H1 (cell line): ENCODE data around the gene UNC5B. TPM values are rescaled to one million over a fixed set of nuclear protein-coding genes. Genes with fewer than 3 reads are reported as not detected.

Source experiments
- CTCF ChIA-PET: fragments of 300-600 bp; sonication (Branson Sonifier 250); formaldehyde crosslinking; loops from one replicate; lab custom pipeline; 2021; ENCODE audit not compliant: partially characterized antibody; lab: Charles Lee
- POLR2A ChIA-PET: fragments of 300-600 bp; sonication (Branson Sonifier 250); formaldehyde crosslinking; loops from one replicate; lab custom pipeline; 2021; ENCODE audit warnings: inconsistent platforms; ENCODE audit not compliant: partially characterized antibody; lab: Charles Lee
- DNase-seq, 2 experiments: peaks; one replicate each; pipeline versions ENCODE4 v3.0.0 to v3.0.0-alpha.2; 2010 to 2022; ENCODE audit warnings: low spot score in 2 of 2, low read depth in 1 of 2, mixed read lengths in 1 of 2
- FAIRE-seq: peaks from 2 replicates; lab custom pipeline; 2011; peaks lifted over from hg19 to GRCh38; lab: Jason Lieb, UNC
- H2AFZ ChIP-seq: 2 replicates; pipeline ENCODE4 v1.8.1; 2012; ENCODE audit warnings: low read length, inconsistent platforms
- H2AK5ac ChIP-seq: 2 replicates; pipeline ENCODE4 v1.6.1; 2013; ENCODE audit warnings: low read depth, low read length
- H2BK120ac ChIP-seq: replicated peaks from 2 replicates; pipeline ENCODE3; 2013; ENCODE audit warnings: low read depth, low read length, inconsistent platforms
- H2BK12ac ChIP-seq: 2 replicates; pipeline ENCODE4 v1.6.1; 2013; ENCODE audit warnings: low read depth, low read length
- H2BK15ac ChIP-seq: 2 replicates; pipeline ENCODE4 v1.6.1; 2013; ENCODE audit warnings: low read length
- H2BK20ac ChIP-seq: 2 replicates; pipeline ENCODE4 v1.6.1; 2013; ENCODE audit warnings: low read length
- H2BK5ac ChIP-seq: 2 replicates; pipeline ENCODE4 v1.6.1; 2013; ENCODE audit warnings: low read depth, low read length
- H3K14ac ChIP-seq: 2 replicates; pipeline ENCODE4 v1.6.1; 2013; ENCODE audit warnings: inconsistent platforms; ENCODE audit not compliant: insufficient read length
- H3K18ac ChIP-seq: 2 replicates; pipeline ENCODE4 v1.6.1; 2013; ENCODE audit warnings: low read length; ENCODE audit errors: extremely low read depth
- H3K23ac ChIP-seq: 2 replicates; pipeline ENCODE4 v1.6.1; 2013; ENCODE audit warnings: inconsistent platforms; ENCODE audit not compliant: insufficient read length
- H3K23me2 ChIP-seq: 2 replicates; pipeline ENCODE4 v1.6.1; 2013; ENCODE audit warnings: low read depth, low read length
- H3K27ac ChIP-seq: 2 replicates; pipeline ENCODE4 v1.6.1; 2011; ENCODE audit warnings: low read depth, low read length, inconsistent platforms
- H3K27me3 ChIP-seq, 4 experiments: replicated peaks in 1 of 4; 1 replicate in 1 of 4; 2 replicates in 3 of 4; pipeline versions ENCODE4 v1.6.1 to v1.8.1; 2011 to 2013; ENCODE audit warnings: low read length in 3 of 4, mild to moderate bottlenecking in 3 of 4, inconsistent platforms in 2 of 4, mixed read lengths in 2 of 4, moderate library complexity in 1 of 4; ENCODE audit not compliant: control insufficient read depth in 3 of 4, insufficient read depth in 3 of 4; ENCODE audit errors: extremely low read depth in 1 of 4
- H3K36me3 ChIP-seq, 4 experiments: 2 replicates each; pipeline versions ENCODE4 v1.6.1 to v1.8.1; 2011 to 2013; ENCODE audit warnings: mild to moderate bottlenecking in 4 of 4, low read length in 3 of 4, moderate library complexity in 2 of 4, control low read depth in 1 of 4, inconsistent platforms in 1 of 4; ENCODE audit not compliant: insufficient read depth in 4 of 4, control insufficient read depth in 2 of 4
- H3K4ac ChIP-seq: replicated peaks from 2 replicates; pipeline ENCODE3; 2013; ENCODE audit warnings: low read length, low read depth, mixed read lengths, inconsistent platforms; ENCODE audit not compliant: insufficient read length
- H3K4me1 ChIP-seq, 4 experiments: replicated peaks in 1 of 4; 1 replicate in 1 of 4; 2 replicates in 3 of 4; pipeline versions ENCODE4 v1.6.1 to v1.8.1; 2011 to 2013; ENCODE audit warnings: low read length in 3 of 4, inconsistent platforms in 2 of 4, mixed read lengths in 1 of 4; ENCODE audit not compliant: insufficient read depth in 4 of 4, control insufficient read depth in 3 of 4
- H3K4me2 ChIP-seq, 2 experiments: 2 replicates each; pipeline versions ENCODE4 v1.6.1 to v1.8.1; 2011 to 2013; ENCODE audit warnings: low read depth in 2 of 2, low read length in 2 of 2, control low read depth in 1 of 2, inconsistent platforms in 1 of 2, mild to moderate bottlenecking in 1 of 2; ENCODE audit not compliant: insufficient read depth in 1 of 2
- H3K4me3 ChIP-seq, 4 experiments: fragments of 200-600, 300-600 bp in 1 of 4; sonication (generic), shearing (Covaris generic), sonication (Bioruptor Twin) in 1 of 4; 2 replicates each; pipeline versions ENCODE4 v1.5.1 to v1.8.1; 2011 to 2016; ENCODE audit warnings: low read length in 4 of 4, low read depth in 3 of 4, control low read depth in 2 of 4, inconsistent platforms in 2 of 4, mild to moderate bottlenecking in 2 of 4, mixed read lengths in 1 of 4, moderate library complexity in 1 of 4; ENCODE audit not compliant: insufficient read depth in 2 of 4; ENCODE audit errors: extremely low read depth in 1 of 4
- H3K56ac ChIP-seq: replicated peaks from 2 replicates; pipeline ENCODE3; 2013; ENCODE audit warnings: low read depth, mild to moderate bottlenecking, mixed read lengths, low read length, inconsistent platforms; ENCODE audit not compliant: insufficient read length
- H3K79me1 ChIP-seq: 2 replicates; pipeline ENCODE4 v1.6.1; 2013; ENCODE audit warnings: low read depth, low read length, control low read depth
- H3K79me2 ChIP-seq, 2 experiments: 2 replicates each; pipeline versions ENCODE4 v1.6.1 to v1.8.1; 2012 to 2013; ENCODE audit warnings: low read length in 2 of 2, mild to moderate bottlenecking in 2 of 2, inconsistent platforms in 1 of 2; ENCODE audit not compliant: insufficient read depth in 2 of 2, control insufficient read depth in 1 of 2
- H3K9ac ChIP-seq, 4 experiments: replicated peaks in 1 of 4; 1 replicate in 1 of 4; 2 replicates in 3 of 4; pipeline versions ENCODE4 v1.6.1 to v1.8.1; 2011 to 2013; ENCODE audit warnings: low read depth in 3 of 4, low read length in 3 of 4, control low read depth in 2 of 4, mild to moderate bottlenecking in 2 of 4, moderate library complexity in 2 of 4, inconsistent platforms in 1 of 4; ENCODE audit errors: extremely low read depth in 1 of 4
- H3K9me3 ChIP-seq, 2 experiments: 2 replicates each; pipeline versions ENCODE4 v1.6.1 to v1.8.1; 2012 to 2013; ENCODE audit warnings: mild to moderate bottlenecking in 2 of 2, moderate library complexity in 2 of 2, control low read depth in 1 of 2, inconsistent platforms in 1 of 2, low read depth in 1 of 2, low read length in 1 of 2, mixed read lengths in 1 of 2; ENCODE audit not compliant: insufficient read depth in 2 of 2
- H4K20me1 ChIP-seq, 2 experiments: replicated peaks in 1 of 2; 2 replicates each; pipeline versions ENCODE3 to v1.8.1; 2011 to 2013; ENCODE audit warnings: inconsistent platforms in 2 of 2, low read length in 2 of 2, mild to moderate bottlenecking in 1 of 2; ENCODE audit not compliant: insufficient read depth in 2 of 2, control insufficient read depth in 1 of 2
- H4K5ac ChIP-seq: 2 replicates; pipeline ENCODE4 v1.6.1; 2013; ENCODE audit warnings: low read length, low read depth, mixed read lengths, inconsistent platforms; ENCODE audit not compliant: insufficient read length
- H4K8ac ChIP-seq: 2 replicates; pipeline ENCODE4 v1.8.0; 2013; ENCODE audit warnings: mild to moderate bottlenecking, moderate library complexity, low read length, inconsistent platforms; ENCODE audit not compliant: insufficient read depth; ENCODE audit errors: extremely low read depth
- H4K91ac ChIP-seq: replicated peaks from 2 replicates; pipeline ENCODE3; 2013; ENCODE audit warnings: low read length, mixed read lengths, inconsistent platforms; ENCODE audit not compliant: insufficient read length
- CHD1 ChIP-seq: IDR thresholded peaks from 2 replicates; pipeline ENCODE4 v1.6.1; 2012; ENCODE audit warnings: low read depth, low read length, improper control_type of control experiment
- E2F6 ChIP-seq: IDR thresholded peaks from 2 replicates; pipeline ENCODE4 v1.6.1; 2012; ENCODE audit warnings: inconsistent platforms
- EZH2 ChIP-seq: fragments of 200-600 bp; sonication (generic); IDR thresholded peaks from 2 replicates; pipeline ENCODE4 v1.7.1; 2012; ENCODE audit warnings: low read depth, mild to moderate bottlenecking, moderate library complexity, low read length, inconsistent platforms; ENCODE audit not compliant: severe bottlenecking
- GABPA ChIP-seq: IDR thresholded peaks from 2 replicates; pipeline ENCODE4 v1.6.1; 2011; ENCODE audit warnings: mild to moderate bottlenecking, low read length, moderate library complexity, borderline replicate concordance; ENCODE audit not compliant: insufficient read depth
- JUND ChIP-seq: IDR thresholded peaks from 2 replicates; pipeline ENCODE4 v1.6.1; 2011; ENCODE audit warnings: mild to moderate bottlenecking, improper control_type of control experiment, low read length
- KDM5A ChIP-seq: fragments of 200-600 bp; IDR thresholded peaks from 2 replicates; pipeline ENCODE4 v1.7.1; 2012; ENCODE audit warnings: mild to moderate bottlenecking, low read length, inconsistent platforms, mixed read lengths
- POLR2AphosphoS5 ChIP-seq: IDR thresholded peaks from 2 replicates; pipeline ENCODE4 v1.6.1; 2011; ENCODE audit warnings: low read depth, low read length
- SIX5 ChIP-seq: IDR thresholded peaks from 2 replicates; pipeline ENCODE4 v1.6.1; 2011; ENCODE audit warnings: mild to moderate bottlenecking, low read depth, low read length
- SP4 ChIP-seq: IDR thresholded peaks from 2 replicates; pipeline ENCODE4 v1.6.1; 2012; ENCODE audit warnings: low read length, inconsistent platforms
- TEAD4 ChIP-seq: IDR thresholded peaks from 2 replicates; pipeline ENCODE4 v1.6.1; 2012; ENCODE audit warnings: low read depth, low read length, inconsistent platforms, mixed read lengths
- USF2 ChIP-seq: IDR thresholded peaks from 2 replicates; pipeline ENCODE4 v1.6.1; 2011; ENCODE audit warnings: low read length, improper control_type of control experiment
- WGBS, 2 experiments: shearing (Covaris generic) in 1 of 2; methylation state at CpG; one replicate each; pipeline versions ENCODE4 v1.1.6 to v1.1.7; 2013 to 2015; ENCODE audit warnings: low lambda C conversion rate in 2 of 2, mixed read lengths in 2 of 2, inconsistent platforms in 1 of 2, low coverage in 1 of 2, missing lambda C conversion rate in 1 of 2; ENCODE audit not compliant: insufficient replicate concordance in 2 of 2, insufficient coverage in 1 of 2, insufficient read length in 1 of 2; ENCODE audit errors: extremely low coverage in 1 of 2, missing lambda C conversion rate in 1 of 2; 5-methylcytosine and 5-hydroxymethylcytosine counted together
- polyA plus RNA-seq, 7 experiments: library from polyadenylated mRNA; depleted of rRNA in 3 of 7; stranded (reverse) in 5 of 7; unstranded in 2 of 7; fragments of >200 nt in 5 of 7; fragments of 200-250 nt in 2 of 7; gene quantifications; 1 replicate in 5 of 7; 2 replicates in 1 of 7; 4 replicates in 1 of 7; pipeline versions ENCODE4 v1.2.1 to v1.2.3, GENCODE V29; 2011 to 2013; ENCODE audit warnings: missing spikeins in 2 of 7, mixed read lengths in 2 of 7
- total RNA-seq: library from RNA; stranded (reverse); fragmentation: NEBNext Ultra II Directional; extraction: Animal tissue kit (Norgen Biotek cat#: 25700); gene quantifications from 2 replicates; pipeline ENCODE4 v1.2.1, GENCODE V29; 2021

Gene UNC5B
- total and polyA plus RNA-seq, 2 of the 8 experiments (the other 6 are each of a cell fraction or from before 2014, with no cell fraction given) = 27.9 to 31.8 TPM

GRCh38 chr10:71300555-71301370 lies 88.4 kb downstream of the UNC5B start:
- CTCF ChIA-PET = interaction anchor here (0.6 to 4.4 kb wide), 4 partner anchors 7 to 86 kb away, joined by 3 to 35 read pairs (median 4); no protein-coding TSS in a partner anchor
- no peak for FAIRE-seq
- H3K56ac ChIP-seq = no peak overlapping the region

More at GRCh38 chr10:71300555-71301370, 88.4 kb downstream of the UNC5B start:
- WGBS, 2 experiments = 89% methylated on average over 16 of the region's 16 CpGs; no CpG with 5 or more reads in 1 of the 2 experiments
- Histone ChIP-seq H2AK5ac (no peak overlapping the region), H3K14ac (no peak overlapping the region), H2BK120ac (no peak overlapping the region), H3K4me3 (no peak overlapping the region), H4K8ac (no peak overlapping the region; the same call in 1 of the 2 replicates), H2AFZ (no peak overlapping the region), H4K91ac (no peak overlapping the region), H3K4ac (no peak overlapping the region), H3K79me1 (no peaks in the 10 kb centered on the region), H3K27me3 (no peaks in the 10 kb centered on the region), H3K9me3 (no peaks in the 10 kb centered on the region), H3K27ac (no peak overlapping the region), H2BK20ac (no peak overlapping the region), H3K23me2 (peaks cover 2% of the 10 kb centered on the region; the same call in 1 of the 2 replicates), H3K23ac (no peak overlapping the region), H2BK15ac (no peak overlapping the region), H2BK5ac (no peak overlapping the region), H3K18ac (no peak overlapping the region), H4K20me1 (peaks cover 2 to 3% of the 10 kb centered on the region in 2 experiments), H3K36me3 (peaks cover 5 to 23% (median 17%) of the 10 kb centered on the region in 4 experiments; a peak in 5 of 8 replicates), H3K4me2 (no peak overlapping the region), H3K4me1 (peaks cover 0 to 4% (median 0%) of the 10 kb centered on the region in 4 experiments; a peak in 3 of 7 replicates), H2BK12ac (no peak overlapping the region), H4K5ac (no peak overlapping the region), H3K9ac (no peak overlapping the region), H3K79me2 (no peaks in the 10 kb centered on the region)
- DNase-seq = no peak
- POLR2A ChIA-PET = interaction anchor here (1.2 to 1.7 kb wide), 2 partner anchors 19 to 23 kb away, joined by 3 to 6 read pairs; no protein-coding TSS in a partner anchor
- no peak for TF ChIP-seq JUND
- TF ChIP-seq E2F6 = no peak
- no peak for TF ChIP-seq SIX5
- TF ChIP-seq POLR2AphosphoS5 = no peak
- TF ChIP-seq KDM5A = no peak
- TF ChIP-seq SP4 = no peak
- no peak for TF ChIP-seq EZH2
- TF ChIP-seq TEAD4 = no peak
- TF ChIP-seq GABPA = no peak
- no peak for TF ChIP-seq CHD1
- TF ChIP-seq USF2 = no peak
